Kidney tubule cell (primary cell): ENCODE measurements around the gene EPHB2.
"Not testable (repeated sequence)": the region's sequence is repeated elsewhere in the genome, so short reads cannot be mapped to it uniquely, and the experiment has no call there.

Source experiments
- DNase-seq: peaks from one replicate; pipeline ENCODE4 v3.0.0-alpha.2; 2018; ENCODE audit warnings: low spot score

Gene EPHB2

GRCh38 chr1:22838965-22839364 is 128.3 kb downstream of the EPHB2 start:
- no peak for DNase-seq

- DNase-seq: no peak
Observed at GRCh38 chr1:22839806-22840205, 129.2 kb downstream of the EPHB2 start.

GRCh38 chr1:22841142-22841541 is 130.5 kb downstream of the EPHB2 start:
- no peak for DNase-seq

GRCh38 chr1:22841860-22842281 is 131.2 kb downstream of the EPHB2 start:
- DNase-seq: no peak

- DNase-seq: not testable (repeated sequence)
Observed at GRCh38 chr1:22843441-22844183, 133.0 kb downstream of the EPHB2 start.

GRCh38 chr1:22844621-22845020 is 134.0 kb downstream of the EPHB2 start:
- no peak for DNase-seq

GRCh38 chr1:22845398-22845935 is 134.8 kb downstream of the EPHB2 start:
- no peak for DNase-seq

- no peak for DNase-seq
Observed at GRCh38 chr1:22846458-22846857, 135.8 kb downstream of the EPHB2 start.

GRCh38 chr1:22847249-22847648 is 136.6 kb downstream of the EPHB2 start:
- no peak for DNase-seq

GRCh38 chr1:22847709-22848108 is 137.1 kb downstream of the EPHB2 start:
- no peak for DNase-seq

- DNase-seq: no peak
Observed at GRCh38 chr1:22848405-22848804, 137.8 kb downstream of the EPHB2 start.

GRCh38 chr1:22849770-22850169 is 139.1 kb downstream of the EPHB2 start:
- DNase-seq: no peak

GRCh38 chr1:22850281-22850680 is 139.6 kb downstream of the EPHB2 start:
- DNase-seq: no peak

- no peak for DNase-seq
Observed at GRCh38 chr1:22850681-22851080, 140.0 kb downstream of the EPHB2 start.

- DNase-seq: no peak
Observed at GRCh38 chr1:22851517-22851916, 140.9 kb downstream of the EPHB2 start.

- DNase-seq: no peak
Observed at GRCh38 chr1:22852144-22852655, 141.6 kb downstream of the EPHB2 start.

- no peak for DNase-seq
Observed at GRCh38 chr1:22853651-22854185, 143.1 kb downstream of the EPHB2 start.

- no peak for DNase-seq
Observed at GRCh38 chr1:22854688-22855565, 144.3 kb downstream of the EPHB2 start.

- DNase-seq: no peak
Observed at GRCh38 chr1:22855668-22856606, 145.3 kb downstream of the EPHB2 start.

- DNase-seq: no peak
Observed at GRCh38 chr1:22857661-22858060, 147.0 kb downstream of the EPHB2 start.

- no peak for DNase-seq
Observed at GRCh38 chr1:22860414-22860800, 149.8 kb downstream of the EPHB2 start.
